ENCODE measurements around the gene RSPH1.

Gene RSPH1

DNA sequence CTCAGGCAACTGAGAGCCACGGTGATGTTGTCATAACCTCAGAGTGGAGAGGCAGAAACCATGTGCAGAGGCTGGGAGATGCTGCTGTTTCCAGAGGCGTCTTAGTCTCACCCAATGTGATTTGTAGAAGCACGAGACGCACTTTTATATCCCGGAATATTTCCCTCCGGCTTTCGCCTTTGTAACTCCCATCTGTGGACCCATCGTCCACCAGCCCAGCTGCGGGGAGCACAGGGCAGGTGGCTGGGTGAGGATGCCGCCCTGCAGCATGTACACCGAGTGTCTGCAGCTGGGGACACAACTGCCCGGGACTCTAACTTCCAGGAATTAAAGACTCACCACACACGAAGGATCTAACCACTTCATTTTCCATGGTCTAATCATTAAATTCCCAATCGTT lies 48.8 kb downstream of the RSPH1 start:
- TF ChIP-seq, protein P1, sequence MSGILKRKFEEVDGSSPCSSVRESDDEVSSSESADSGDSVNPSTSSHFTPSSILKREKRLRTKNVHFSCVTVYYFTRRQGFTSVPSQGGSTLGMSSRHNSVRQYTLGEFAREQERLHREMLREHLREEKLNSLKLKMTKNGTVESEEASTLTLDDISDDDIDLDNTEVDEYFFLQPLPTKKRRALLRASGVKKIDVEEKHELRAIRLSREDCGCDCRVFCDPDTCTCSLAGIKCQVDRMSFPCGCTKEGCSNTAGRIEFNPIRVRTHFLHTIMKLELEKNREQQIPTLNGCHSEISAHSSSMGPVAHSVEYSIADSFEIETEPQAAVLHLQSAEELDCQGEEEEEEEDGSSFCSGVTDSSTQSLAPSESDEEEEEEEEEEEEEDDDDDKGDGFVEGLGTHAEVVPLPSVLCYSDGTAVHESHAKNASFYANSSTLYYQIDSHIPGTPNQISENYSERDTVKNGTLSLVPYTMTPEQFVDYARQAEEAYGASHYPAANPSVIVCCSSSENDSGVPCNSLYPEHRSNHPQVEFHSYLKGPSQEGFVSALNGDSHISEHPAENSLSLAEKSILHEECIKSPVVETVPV (CRISPR knock-in tag; IDR thresholded peaks at IDR 0.05): no peak
- no peak for TF ChIP-seq CSDC2 (CRISPR knock-in tag; IDR thresholded peaks at IDR 0.05)
- no peak for TF ChIP-seq PPARA (CRISPR knock-in tag; IDR thresholded peaks at IDR 0.05; ENCODE audit: borderline replicate concordance)
- no peak for ATAC-seq

DNA sequence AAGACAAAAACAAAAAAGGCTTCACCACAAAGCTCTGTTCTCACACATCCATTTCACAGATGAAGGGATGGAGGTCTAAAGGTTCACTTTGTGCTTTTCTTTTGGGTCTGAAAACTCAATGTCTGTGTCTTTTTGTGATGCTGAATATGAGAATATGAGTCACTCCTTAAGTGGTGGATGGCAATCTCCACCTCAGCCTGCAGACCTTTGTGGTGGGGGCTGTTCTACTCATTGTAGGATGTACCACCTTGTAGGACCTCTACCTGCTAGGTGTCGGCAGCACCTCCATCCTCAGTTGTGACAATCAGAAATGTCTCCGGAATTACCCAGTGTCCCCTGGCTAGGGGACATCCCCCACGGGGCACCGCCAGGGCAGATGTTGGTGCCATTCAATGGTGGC lies 49.5 kb downstream of the RSPH1 start:
- TF ChIP-seq ZC3H10 (CRISPR knock-in tag; IDR thresholded peaks at IDR 0.05) (no peak), CSDC2 (CRISPR knock-in tag; IDR thresholded peaks at IDR 0.05) (no peak), RARB (CRISPR knock-in tag; IDR thresholded peaks at IDR 0.05) (no peak), ZNF565 (CRISPR knock-in tag; conservative IDR thresholded peaks at IDR 0.05; ENCODE audit: low read depth) (no peak), ZNF8 (CRISPR knock-in tag; IDR thresholded peaks at IDR 0.05) (no peak), ZFP3 (CRISPR knock-in tag; IDR thresholded peaks at IDR 0.05) (no peak), ZFP30 (CRISPR knock-in tag; IDR thresholded peaks at IDR 0.05) (no peak), SNAI2 (CRISPR knock-in tag; IDR thresholded peaks at IDR 0.05) (no peak), GLIS3 (CRISPR knock-in tag; IDR thresholded peaks at IDR 0.05) (no peak), ISL1 (CRISPR knock-in tag; IDR thresholded peaks at IDR 0.05) (no peak), PPARA (CRISPR knock-in tag; IDR thresholded peaks at IDR 0.05; ENCODE audit: borderline replicate concordance) (no peak), TCF4 (CRISPR knock-in tag; IDR thresholded peaks at IDR 0.05; ENCODE audit: borderline replicate concordance) (no peak), ARNTL (CRISPR knock-in tag; IDR thresholded peaks at IDR 0.05; ENCODE audit: borderline replicate concordance, low read depth) (no peak), BACH2 (CRISPR knock-in tag; IDR thresholded peaks at IDR 0.05; ENCODE audit: borderline replicate concordance) (no peak), ZNF70 (CRISPR knock-in tag; IDR thresholded peaks at IDR 0.05) (no peak)
- TF ChIP-seq, protein P2, sequence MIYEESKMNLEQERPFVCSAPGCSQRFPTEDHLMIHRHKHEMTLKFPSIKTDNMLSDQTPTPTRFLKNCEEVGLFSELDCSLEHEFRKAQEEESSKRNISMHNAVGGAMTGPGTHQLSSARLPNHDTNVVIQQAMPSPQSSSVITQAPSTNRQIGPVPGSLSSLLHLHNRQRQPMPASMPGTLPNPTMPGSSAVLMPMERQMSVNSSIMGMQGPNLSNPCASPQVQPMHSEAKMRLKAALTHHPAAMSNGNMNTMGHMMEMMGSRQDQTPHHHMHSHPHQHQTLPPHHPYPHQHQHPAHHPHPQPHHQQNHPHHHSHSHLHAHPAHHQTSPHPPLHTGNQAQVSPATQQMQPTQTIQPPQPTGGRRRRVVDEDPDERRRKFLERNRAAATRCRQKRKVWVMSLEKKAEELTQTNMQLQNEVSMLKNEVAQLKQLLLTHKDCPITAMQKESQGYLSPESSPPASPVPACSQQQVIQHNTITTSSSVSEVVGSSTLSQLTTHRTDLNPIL (CRISPR knock-in tag; IDR thresholded peaks at IDR 0.05; ENCODE audit: low read depth): no peak
- TF ChIP-seq, protein P3, sequence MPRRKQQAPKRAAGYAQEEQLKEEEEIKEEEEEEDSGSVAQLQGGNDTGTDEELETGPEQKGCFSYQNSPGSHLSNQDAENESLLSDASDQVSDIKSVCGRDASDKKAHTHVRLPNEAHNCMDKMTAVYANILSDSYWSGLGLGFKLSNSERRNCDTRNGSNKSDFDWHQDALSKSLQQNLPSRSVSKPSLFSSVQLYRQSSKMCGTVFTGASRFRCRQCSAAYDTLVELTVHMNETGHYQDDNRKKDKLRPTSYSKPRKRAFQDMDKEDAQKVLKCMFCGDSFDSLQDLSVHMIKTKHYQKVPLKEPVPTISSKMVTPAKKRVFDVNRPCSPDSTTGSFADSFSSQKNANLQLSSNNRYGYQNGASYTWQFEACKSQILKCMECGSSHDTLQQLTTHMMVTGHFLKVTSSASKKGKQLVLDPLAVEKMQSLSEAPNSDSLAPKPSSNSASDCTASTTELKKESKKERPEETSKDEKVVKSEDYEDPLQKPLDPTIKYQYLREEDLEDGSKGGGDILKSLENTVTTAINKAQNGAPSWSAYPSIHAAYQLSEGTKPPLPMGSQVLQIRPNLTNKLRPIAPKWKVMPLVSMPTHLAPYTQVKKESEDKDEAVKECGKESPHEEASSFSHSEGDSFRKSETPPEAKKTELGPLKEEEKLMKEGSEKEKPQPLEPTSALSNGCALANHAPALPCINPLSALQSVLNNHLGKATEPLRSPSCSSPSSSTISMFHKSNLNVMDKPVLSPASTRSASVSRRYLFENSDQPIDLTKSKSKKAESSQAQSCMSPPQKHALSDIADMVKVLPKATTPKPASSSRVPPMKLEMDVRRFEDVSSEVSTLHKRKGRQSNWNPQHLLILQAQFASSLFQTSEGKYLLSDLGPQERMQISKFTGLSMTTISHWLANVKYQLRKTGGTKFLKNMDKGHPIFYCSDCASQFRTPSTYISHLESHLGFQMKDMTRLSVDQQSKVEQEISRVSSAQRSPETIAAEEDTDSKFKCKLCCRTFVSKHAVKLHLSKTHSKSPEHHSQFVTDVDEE (CRISPR knock-in tag; IDR thresholded peaks at IDR 0.05): no peak
- TF ChIP-seq, protein P4, sequence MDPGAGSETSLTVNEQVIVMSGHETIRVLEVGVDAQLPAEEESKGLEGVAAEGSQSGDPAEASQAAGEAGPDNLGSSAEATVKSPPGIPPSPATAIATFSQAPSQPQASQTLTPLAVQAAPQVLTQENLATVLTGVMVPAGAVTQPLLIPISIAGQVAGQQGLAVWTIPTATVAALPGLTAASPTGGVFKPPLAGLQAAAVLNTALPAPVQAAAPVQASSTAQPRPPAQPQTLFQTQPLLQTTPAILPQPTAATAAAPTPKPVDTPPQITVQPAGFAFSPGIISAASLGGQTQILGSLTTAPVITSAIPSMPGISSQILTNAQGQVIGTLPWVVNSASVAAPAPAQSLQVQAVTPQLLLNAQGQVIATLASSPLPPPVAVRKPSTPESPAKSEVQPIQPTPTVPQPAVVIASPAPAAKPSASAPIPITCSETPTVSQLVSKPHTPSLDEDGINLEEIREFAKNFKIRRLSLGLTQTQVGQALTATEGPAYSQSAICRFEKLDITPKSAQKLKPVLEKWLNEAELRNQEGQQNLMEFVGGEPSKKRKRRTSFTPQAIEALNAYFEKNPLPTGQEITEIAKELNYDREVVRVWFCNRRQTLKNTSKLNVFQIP (CRISPR knock-in tag; IDR thresholded peaks at IDR 0.05; ENCODE audit: borderline replicate concordance, low read depth): no peak
- TF ChIP-seq, protein P1 (CRISPR knock-in tag; IDR thresholded peaks at IDR 0.05): no peak
- TF ChIP-seq, protein P5, sequence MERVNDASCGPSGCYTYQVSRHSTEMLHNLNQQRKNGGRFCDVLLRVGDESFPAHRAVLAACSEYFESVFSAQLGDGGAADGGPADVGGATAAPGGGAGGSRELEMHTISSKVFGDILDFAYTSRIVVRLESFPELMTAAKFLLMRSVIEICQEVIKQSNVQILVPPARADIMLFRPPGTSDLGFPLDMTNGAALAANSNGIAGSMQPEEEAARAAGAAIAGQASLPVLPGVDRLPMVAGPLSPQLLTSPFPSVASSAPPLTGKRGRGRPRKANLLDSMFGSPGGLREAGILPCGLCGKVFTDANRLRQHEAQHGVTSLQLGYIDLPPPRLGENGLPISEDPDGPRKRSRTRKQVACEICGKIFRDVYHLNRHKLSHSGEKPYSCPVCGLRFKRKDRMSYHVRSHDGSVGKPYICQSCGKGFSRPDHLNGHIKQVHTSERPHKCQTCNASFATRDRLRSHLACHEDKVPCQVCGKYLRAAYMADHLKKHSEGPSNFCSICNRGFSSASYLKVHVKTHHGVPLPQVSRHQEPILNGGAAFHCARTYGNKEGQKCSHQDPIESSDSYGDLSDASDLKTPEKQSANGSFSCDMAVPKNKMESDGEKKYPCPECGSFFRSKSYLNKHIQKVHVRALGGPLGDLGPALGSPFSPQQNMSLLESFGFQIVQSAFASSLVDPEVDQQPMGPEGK (CRISPR knock-in tag; IDR thresholded peaks at IDR 0.05; ENCODE audit: borderline replicate concordance): no peak
- no peak for ATAC-seq

DNA sequence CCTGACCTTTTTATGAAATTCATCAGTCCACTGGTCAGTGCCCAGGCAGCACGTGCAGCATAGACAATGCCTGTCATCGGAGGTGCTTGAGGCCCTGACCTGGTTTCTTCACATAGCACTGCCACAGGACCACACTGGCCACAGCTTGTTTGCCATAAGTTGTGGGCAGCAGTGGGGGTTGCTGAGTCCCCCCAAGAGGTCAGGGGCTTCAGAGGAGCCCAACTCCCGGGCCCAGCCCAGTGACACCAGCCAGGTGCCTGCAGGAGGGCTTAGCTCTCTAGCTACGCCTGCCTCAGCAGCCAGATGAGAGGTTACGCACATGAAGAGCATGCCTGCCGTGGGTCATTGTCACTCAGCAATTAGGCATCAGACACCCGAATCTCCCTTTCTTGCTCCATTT lies 50.7 kb downstream of the RSPH1 start:
- TF ChIP-seq CSDC2 (CRISPR knock-in tag; IDR thresholded peaks at IDR 0.05) (no peak), ZNF565 (CRISPR knock-in tag; conservative IDR thresholded peaks at IDR 0.05; ENCODE audit: low read depth) (no peak), PPARA (CRISPR knock-in tag; IDR thresholded peaks at IDR 0.05; ENCODE audit: borderline replicate concordance) (no peak), TCF4 (CRISPR knock-in tag; IDR thresholded peaks at IDR 0.05; ENCODE audit: borderline replicate concordance) (no peak), ZFP30 (CRISPR knock-in tag; IDR thresholded peaks at IDR 0.05) (no peak), ZFP3 (CRISPR knock-in tag; IDR thresholded peaks at IDR 0.05) (no peak)
- ATAC-seq: no peak
